HL-60 (cell line): Measurements from ENCODE around the gene C19orf12.

Experiments used
- DNase-seq, 2 experiments: peaks; one replicate each; pipeline ENCODE4 v3.0.0-alpha.2; 2010 to 2020; ENCODE audit warnings: low read depth in 1 of 2, low spot score in 1 of 2
- H3K27ac ChIP-seq: fragments of 250-450 bp; sonication (Bioruptor Pico); replicated peaks from 2 replicates; pipeline ENCODE4 v1.5.1; 2020; ENCODE audit warnings: mild to moderate bottlenecking, moderate library complexity
- H3K27me3 ChIP-seq: fragments of 250-450 bp; sonication (Bioruptor Pico); 2 replicates; pipeline ENCODE4 v1.5.1; 2021; ENCODE audit warnings: mild to moderate bottlenecking, moderate library complexity; ENCODE audit not compliant: insufficient read depth, poor library complexity, severe bottlenecking
- H3K4me3 ChIP-seq: replicated peaks from 2 replicates; pipeline ENCODE4 v1.5.1; 2011; ENCODE audit warnings: mild to moderate bottlenecking, control low read depth, low read length; ENCODE audit not compliant: insufficient read depth
- GABPA ChIP-seq: IDR thresholded peaks from 2 replicates; pipeline ENCODE4 v1.6.1; 2012; ENCODE audit warnings: low read depth
- POLR2AphosphoS5 ChIP-seq: IDR thresholded peaks from 2 replicates; pipeline ENCODE4 v1.6.1; 2012; ENCODE audit warnings: low read depth
- SPI1 ChIP-seq: IDR thresholded peaks from 2 replicates; pipeline ENCODE4 v1.6.1; 2012; ENCODE audit warnings: low read depth, mild to moderate bottlenecking, borderline replicate concordance
- TF ChIP-seq, protein P1 (sequence below): IDR thresholded peaks from 2 replicates; pipeline ENCODE4 v1.6.1; 2012; ENCODE audit warnings: low read depth; ENCODE audit not compliant: insufficient replicate concordance
- TF ChIP-seq, protein P2 (sequence below): IDR thresholded peaks from one replicate; pipeline ENCODE4 v1.5.1; 2011; ENCODE audit warnings: low read length, control low read depth, inconsistent platforms; ENCODE audit not compliant: insufficient read depth

C19orf12 gene

DNA sequence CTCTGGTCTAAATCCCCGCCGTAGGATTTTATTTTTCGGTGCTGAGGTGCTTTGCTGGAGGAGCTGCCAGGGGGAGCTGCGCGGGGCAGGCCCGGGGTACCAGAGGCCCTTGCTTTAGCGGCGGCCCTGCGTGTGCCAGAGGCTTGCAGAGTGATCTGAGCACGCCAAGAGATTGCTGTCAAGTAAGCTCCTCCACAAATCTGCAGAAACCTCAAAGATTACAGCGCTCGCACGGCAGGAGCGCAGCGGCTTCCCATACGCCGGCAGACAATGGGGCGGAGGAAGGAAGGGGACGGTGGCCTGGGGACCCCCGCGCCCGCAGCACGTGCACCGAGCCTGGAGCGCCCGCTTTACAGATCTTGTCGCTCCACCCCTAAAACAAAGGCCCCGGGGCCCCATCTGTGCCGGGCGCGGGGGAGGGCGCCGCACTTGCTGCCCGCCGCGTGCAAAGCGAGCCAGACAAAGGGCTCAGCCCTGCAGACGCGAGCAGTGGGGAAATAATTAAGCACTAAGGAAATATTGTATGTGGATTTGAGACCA lies 9.1 kb upstream of the C19orf12 start:
- Histone ChIP-seq H3K4me3 (peak overlapping the region; percentile 9; the same call in 1 of the 2 replicates), H3K27ac (peak overlapping the region; percentile 32), H3K27me3 (no peaks in the 10 kb centered on the region)
- TF ChIP-seq GABPA (no peak), POLR2AphosphoS5 (no peak), SPI1 (no peak)
- TF ChIP-seq, protein P1, sequence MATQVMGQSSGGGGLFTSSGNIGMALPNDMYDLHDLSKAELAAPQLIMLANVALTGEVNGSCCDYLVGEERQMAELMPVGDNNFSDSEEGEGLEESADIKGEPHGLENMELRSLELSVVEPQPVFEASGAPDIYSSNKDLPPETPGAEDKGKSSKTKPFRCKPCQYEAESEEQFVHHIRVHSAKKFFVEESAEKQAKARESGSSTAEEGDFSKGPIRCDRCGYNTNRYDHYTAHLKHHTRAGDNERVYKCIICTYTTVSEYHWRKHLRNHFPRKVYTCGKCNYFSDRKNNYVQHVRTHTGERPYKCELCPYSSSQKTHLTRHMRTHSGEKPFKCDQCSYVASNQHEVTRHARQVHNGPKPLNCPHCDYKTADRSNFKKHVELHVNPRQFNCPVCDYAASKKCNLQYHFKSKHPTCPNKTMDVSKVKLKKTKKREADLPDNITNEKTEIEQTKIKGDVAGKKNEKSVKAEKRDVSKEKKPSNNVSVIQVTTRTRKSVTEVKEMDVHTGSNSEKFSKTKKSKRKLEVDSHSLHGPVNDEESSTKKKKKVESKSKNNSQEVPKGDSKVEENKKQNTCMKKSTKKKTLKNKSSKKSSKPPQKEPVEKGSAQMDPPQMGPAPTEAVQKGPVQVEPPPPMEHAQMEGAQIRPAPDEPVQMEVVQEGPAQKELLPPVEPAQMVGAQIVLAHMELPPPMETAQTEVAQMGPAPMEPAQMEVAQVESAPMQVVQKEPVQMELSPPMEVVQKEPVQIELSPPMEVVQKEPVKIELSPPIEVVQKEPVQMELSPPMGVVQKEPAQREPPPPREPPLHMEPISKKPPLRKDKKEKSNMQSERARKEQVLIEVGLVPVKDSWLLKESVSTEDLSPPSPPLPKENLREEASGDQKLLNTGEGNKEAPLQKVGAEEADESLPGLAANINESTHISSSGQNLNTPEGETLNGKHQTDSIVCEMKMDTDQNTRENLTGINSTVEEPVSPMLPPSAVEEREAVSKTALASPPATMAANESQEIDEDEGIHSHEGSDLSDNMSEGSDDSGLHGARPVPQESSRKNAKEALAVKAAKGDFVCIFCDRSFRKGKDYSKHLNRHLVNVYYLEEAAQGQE = no peak
- TF ChIP-seq, protein P2, sequence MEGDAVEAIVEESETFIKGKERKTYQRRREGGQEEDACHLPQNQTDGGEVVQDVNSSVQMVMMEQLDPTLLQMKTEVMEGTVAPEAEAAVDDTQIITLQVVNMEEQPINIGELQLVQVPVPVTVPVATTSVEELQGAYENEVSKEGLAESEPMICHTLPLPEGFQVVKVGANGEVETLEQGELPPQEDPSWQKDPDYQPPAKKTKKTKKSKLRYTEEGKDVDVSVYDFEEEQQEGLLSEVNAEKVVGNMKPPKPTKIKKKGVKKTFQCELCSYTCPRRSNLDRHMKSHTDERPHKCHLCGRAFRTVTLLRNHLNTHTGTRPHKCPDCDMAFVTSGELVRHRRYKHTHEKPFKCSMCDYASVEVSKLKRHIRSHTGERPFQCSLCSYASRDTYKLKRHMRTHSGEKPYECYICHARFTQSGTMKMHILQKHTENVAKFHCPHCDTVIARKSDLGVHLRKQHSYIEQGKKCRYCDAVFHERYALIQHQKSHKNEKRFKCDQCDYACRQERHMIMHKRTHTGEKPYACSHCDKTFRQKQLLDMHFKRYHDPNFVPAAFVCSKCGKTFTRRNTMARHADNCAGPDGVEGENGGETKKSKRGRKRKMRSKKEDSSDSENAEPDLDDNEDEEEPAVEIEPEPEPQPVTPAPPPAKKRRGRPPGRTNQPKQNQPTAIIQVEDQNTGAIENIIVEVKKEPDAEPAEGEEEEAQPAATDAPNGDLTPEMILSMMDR = no peak
- peak; percentile 27 to 80 for DNase-seq

DNA sequence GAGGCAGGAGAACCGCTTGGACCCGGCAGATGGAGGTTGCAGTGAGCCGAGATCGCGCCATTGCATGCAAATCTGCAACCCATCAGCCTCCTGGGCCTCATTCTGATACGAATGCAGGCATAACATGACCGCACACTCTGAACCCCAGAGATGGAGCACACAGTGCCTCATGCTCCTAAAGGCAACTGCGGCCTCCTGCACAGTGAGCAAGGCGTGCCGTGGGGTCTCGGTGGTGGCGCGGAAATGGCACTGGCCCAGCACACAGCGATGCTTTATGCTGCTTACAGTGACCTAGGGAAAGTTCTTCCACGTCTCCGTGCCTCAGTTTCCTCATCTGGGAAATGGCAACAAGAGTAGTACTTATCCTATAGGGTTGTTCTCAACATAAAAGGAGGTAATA lies 2.0 kb upstream of the C19orf12 start:
- Histone ChIP-seq H3K27me3 (no peaks in the 10 kb centered on the region), H3K27ac (no peak overlapping the region), H3K4me3 (no peak overlapping the region)
- no peak for DNase-seq
- TF ChIP-seq SPI1 (no peak), POLR2AphosphoS5 (no peak), GABPA (no peak)
- TF ChIP-seq, protein P2 = no peak
- TF ChIP-seq, protein P1 = no peak

DNA sequence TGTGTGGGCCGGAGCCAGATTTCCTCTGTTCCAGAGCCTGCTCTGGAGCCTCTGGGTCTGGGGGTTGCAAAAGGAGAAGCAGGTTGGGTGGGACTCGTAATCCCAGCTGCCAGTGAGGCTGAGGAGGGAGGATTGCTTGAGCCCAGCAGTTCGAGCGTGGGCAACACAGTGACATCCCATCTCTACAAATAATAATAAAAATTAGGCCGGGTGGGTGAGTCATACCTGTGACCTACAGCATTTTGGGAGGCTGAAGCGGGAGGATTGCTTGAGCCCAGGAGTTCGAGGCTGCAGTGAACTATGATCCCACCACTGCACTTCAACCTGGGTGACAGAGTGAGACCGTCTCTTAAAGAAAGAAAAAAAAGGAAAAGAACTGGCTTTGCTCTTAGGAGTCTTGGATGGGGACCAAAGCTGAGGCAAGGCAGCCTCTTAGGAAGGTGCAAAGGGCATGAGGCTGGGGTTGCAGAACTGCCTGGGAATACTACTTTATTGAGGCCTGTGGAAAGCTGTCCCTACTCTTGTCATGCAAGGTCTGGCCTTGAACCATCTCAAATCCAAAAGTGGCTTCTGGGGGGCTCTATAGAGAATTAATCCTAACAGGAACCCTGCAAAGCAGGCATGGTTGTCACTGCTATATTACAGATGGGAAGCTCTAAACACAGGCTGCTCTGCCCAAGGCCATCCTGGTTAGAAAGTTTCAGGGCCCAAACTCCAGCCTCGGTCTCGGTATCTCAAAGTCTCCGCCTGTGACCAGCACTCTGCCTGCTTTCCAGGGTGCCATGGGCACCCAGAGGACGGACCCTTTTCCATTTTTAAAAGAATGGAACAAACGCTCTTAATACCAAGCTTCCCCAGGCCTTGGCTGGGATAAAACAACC lies 880 bp upstream of the C19orf12 start:
- TF ChIP-seq SPI1 = no peak
- TF ChIP-seq GABPA = no peak; the same call in 1 of the 2 replicates
- TF ChIP-seq, protein P1 = no peak
- TF ChIP-seq, protein P2 = no peak
- TF ChIP-seq POLR2AphosphoS5 = no peak
- peak; percentile 4 to 16 for DNase-seq
- Histone ChIP-seq H3K27ac (peak overlapping the region; percentile 93), H3K27me3 (no peaks in the 10 kb centered on the region), H3K4me3 (peak overlapping the region; percentile 83)
